Hepatocyte (in vitro differentiated cells): Measurements from ENCODE around the gene OLIG2.

Source experiments
- EZH2phosphoT487 ChIP-seq: fragments of 200-600 bp; sonication (generic); IDR thresholded peaks from one replicate; pipeline ENCODE4 v1.6.1; 2018; ENCODE audit warnings: antibody characterized with exemption, mild to moderate bottlenecking, low read depth, moderate library complexity; ENCODE audit not compliant: unreplicated experiment, severe bottlenecking
- TF ChIP-seq, protein P1 (sequence below): fragments of 200-600 bp; sonication (generic); IDR thresholded peaks from 2 replicates; pipeline ENCODE4 v1.5.1; 2016; ENCODE audit warnings: antibody characterized with exemption, mild to moderate bottlenecking; ENCODE audit not compliant: poor library complexity

- TF ChIP-seq, protein P1, sequence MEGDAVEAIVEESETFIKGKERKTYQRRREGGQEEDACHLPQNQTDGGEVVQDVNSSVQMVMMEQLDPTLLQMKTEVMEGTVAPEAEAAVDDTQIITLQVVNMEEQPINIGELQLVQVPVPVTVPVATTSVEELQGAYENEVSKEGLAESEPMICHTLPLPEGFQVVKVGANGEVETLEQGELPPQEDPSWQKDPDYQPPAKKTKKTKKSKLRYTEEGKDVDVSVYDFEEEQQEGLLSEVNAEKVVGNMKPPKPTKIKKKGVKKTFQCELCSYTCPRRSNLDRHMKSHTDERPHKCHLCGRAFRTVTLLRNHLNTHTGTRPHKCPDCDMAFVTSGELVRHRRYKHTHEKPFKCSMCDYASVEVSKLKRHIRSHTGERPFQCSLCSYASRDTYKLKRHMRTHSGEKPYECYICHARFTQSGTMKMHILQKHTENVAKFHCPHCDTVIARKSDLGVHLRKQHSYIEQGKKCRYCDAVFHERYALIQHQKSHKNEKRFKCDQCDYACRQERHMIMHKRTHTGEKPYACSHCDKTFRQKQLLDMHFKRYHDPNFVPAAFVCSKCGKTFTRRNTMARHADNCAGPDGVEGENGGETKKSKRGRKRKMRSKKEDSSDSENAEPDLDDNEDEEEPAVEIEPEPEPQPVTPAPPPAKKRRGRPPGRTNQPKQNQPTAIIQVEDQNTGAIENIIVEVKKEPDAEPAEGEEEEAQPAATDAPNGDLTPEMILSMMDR, result no peak
- peak; percentile 28 for TF ChIP-seq EZH2phosphoT487
These were observed 44.4 kb downstream of the OLIG2 start, which contains the start of gene OLIG1 for GRCh38 chr21:33069994-33070743.
